Parathyroid adenoma (tissue), 2 donors: ENCODE measurements around the gene TRPM1.

Experiments
- H2AFZ ChIP-seq: fragments of 300-600 bp; sonication (generic); one replicate; pipeline ENCODE4 v1.7.0; 2017; ENCODE audit warnings: antibody characterized with exemption, mild to moderate bottlenecking
- H3K27ac ChIP-seq: fragments of 300-600 bp; sonication (generic); one replicate; pipeline ENCODE4 v1.7.0; 2017
- H3K27me3 ChIP-seq: fragments of 300-600 bp; sonication (generic); one replicate; pipeline ENCODE4 v1.7.0; 2017; ENCODE audit warnings: low read length; ENCODE audit not compliant: control insufficient read depth, insufficient read depth
- H3K36me3 ChIP-seq: fragments of 300-600 bp; sonication (generic); one replicate; pipeline ENCODE4 v1.7.0; 2017; ENCODE audit warnings: low read length; ENCODE audit not compliant: control insufficient read depth, insufficient read depth
- H3K4me1 ChIP-seq: fragments of 300-600 bp; sonication (generic); one replicate; pipeline ENCODE4 v1.7.0; 2017; ENCODE audit warnings: control low read depth
- H3K4me2 ChIP-seq: fragments of 300-600 bp; sonication (generic); one replicate; pipeline ENCODE4 v1.7.0; 2017; ENCODE audit warnings: low read length
- H3K4me3 ChIP-seq: fragments of 300-600 bp; sonication (generic); one replicate; pipeline ENCODE4 v1.7.0; 2017; ENCODE audit warnings: low read depth, low read length
- H3K79me2 ChIP-seq: fragments of 300-600 bp; sonication (generic); one replicate; pipeline ENCODE4 v1.7.0; 2017; ENCODE audit warnings: control low read depth
- H3K9ac ChIP-seq: fragments of 300-600 bp; sonication (generic); one replicate; pipeline ENCODE4 v1.7.0; 2017; ENCODE audit warnings: mild to moderate bottlenecking
- H3K9me3 ChIP-seq: fragments of 300-600 bp; sonication (generic); one replicate; pipeline ENCODE4 v1.7.0; 2017; ENCODE audit warnings: low read length; ENCODE audit not compliant: control insufficient read depth
- CTCF ChIP-seq: fragments of 300-600 bp; sonication (generic); IDR thresholded peaks from one replicate; pipeline ENCODE4 v1.7.0; 2017; ENCODE audit warnings: antibody characterized with exemption, mild to moderate bottlenecking
- donor health status: primary hyperparathyroidism.

TRPM1 gene

GRCh38 chr15:31131853-31132375, 30.4 kb upstream of the TRPM1 start:
- Histone ChIP-seq H3K27me3 (no peaks in the 10 kb centered on the region), H2AFZ (no peak overlapping the region), H3K79me2 (no peaks in the 10 kb centered on the region), H3K4me3 (no peak overlapping the region), H3K9me3 (no peaks in the 10 kb centered on the region), H3K4me2 (no peak overlapping the region), H3K27ac (no peak overlapping the region), H3K9ac (no peak overlapping the region), H3K4me1 (peaks cover 3% of the 10 kb centered on the region), H3K36me3 (no peaks in the 10 kb centered on the region)
- TF ChIP-seq CTCF = no peak

- H3K9me3 ChIP-seq = no peaks in the 10 kb centered on the region
- TF ChIP-seq CTCF = no peak
- no peaks in the 10 kb centered on the region for H3K36me3 ChIP-seq
- no peak overlapping the region for H3K9ac ChIP-seq
- no peak overlapping the region for H2AFZ ChIP-seq
- no peaks in the 10 kb centered on the region for H3K27me3 ChIP-seq
- no peak overlapping the region for H3K4me2 ChIP-seq
- no peak overlapping the region for H3K4me3 ChIP-seq
- H3K4me1 ChIP-seq = peaks cover 4% of the 10 kb centered on the region
- no peak overlapping the region for H3K27ac ChIP-seq
- H3K79me2 ChIP-seq = no peaks in the 10 kb centered on the region
Observed at GRCh38 chr15:31130576-31131237, 29.2 kb upstream of the TRPM1 start.

GRCh38 chr15:31129769-31130303, 28.3 kb upstream of the TRPM1 start:
- H3K4me2 ChIP-seq = no peak overlapping the region
- no peak overlapping the region for H3K4me3 ChIP-seq
- H3K9ac ChIP-seq = no peak overlapping the region
- H3K27ac ChIP-seq = no peak overlapping the region
- peaks cover 4% of the 10 kb centered on the region for H3K4me1 ChIP-seq
- no peaks in the 10 kb centered on the region for H3K79me2 ChIP-seq
- no peak for TF ChIP-seq CTCF
- no peaks in the 10 kb centered on the region for H3K9me3 ChIP-seq
- H3K36me3 ChIP-seq = no peaks in the 10 kb centered on the region
- no peak overlapping the region for H2AFZ ChIP-seq
- H3K27me3 ChIP-seq = no peaks in the 10 kb centered on the region

- Histone ChIP-seq H3K27ac (no peak overlapping the region), H3K4me3 (no peak overlapping the region), H3K79me2 (no peaks in the 10 kb centered on the region), H3K9me3 (no peaks in the 10 kb centered on the region), H3K27me3 (no peaks in the 10 kb centered on the region), H2AFZ (peak overlapping the region; percentile 35), H3K9ac (no peak overlapping the region), H3K4me1 (peaks cover 4% of the 10 kb centered on the region), H3K36me3 (no peaks in the 10 kb centered on the region), H3K4me2 (peak overlapping the region; percentile 3)
- peak; percentile 88 for TF ChIP-seq CTCF
Observed at GRCh38 chr15:31128919-31129768, 27.6 kb upstream of the TRPM1 start.
